Lung (tissue), 12 donors: ENCODE data around the gene HLA-DMB. TPM values are rescaled to one million over a fixed set of nuclear protein-coding genes. Genes with fewer than 3 reads are reported as not detected.

Experiments used
- ATAC-seq: fragments of 200-7000 bp; cut with Tn5 transposase; one replicate; pipeline ENCODE4 v1.9.1; 2020; ENCODE audit warnings: moderate number of reproducible peaks; ENCODE audit not compliant: insufficient read depth, low FRiP score
- DNase-seq, 3 donors: peaks; one replicate each; pipeline ENCODE4 v3.0.0-alpha.2; 2013 to 2017
- H3K27ac ChIP-seq, 2 donors: one replicate each; pipeline ENCODE4 v1.5.1; 2013; ENCODE audit warnings: mild to moderate bottlenecking in 2 of 2, moderate library complexity in 2 of 2, control low read depth in 1 of 2, inconsistent platforms in 1 of 2, low read depth in 1 of 2, low read length in 1 of 2
- H3K27me3 ChIP-seq, 3 donors: one replicate each; pipeline ENCODE4 v1.5.1; 2013; ENCODE audit warnings: low read length in 2 of 3; ENCODE audit not compliant: control insufficient read depth in 3 of 3, insufficient read depth in 3 of 3
- H3K36me3 ChIP-seq, 4 donors: one replicate each; pipeline ENCODE4 v1.5.1; 2013; ENCODE audit warnings: low read length in 4 of 4, mild to moderate bottlenecking in 1 of 4, moderate library complexity in 1 of 4; ENCODE audit not compliant: control insufficient read depth in 4 of 4, insufficient read depth in 4 of 4
- H3K4me1 ChIP-seq, 5 donors: one replicate each; pipeline ENCODE4 v1.5.1; 2013; ENCODE audit warnings: low read length in 5 of 5, mild to moderate bottlenecking in 2 of 5, moderate library complexity in 1 of 5; ENCODE audit not compliant: control insufficient read depth in 5 of 5, insufficient read depth in 5 of 5
- H3K4me3 ChIP-seq: one replicate; pipeline ENCODE4 v1.5.1; 2013; ENCODE audit warnings: mild to moderate bottlenecking, control low read depth, moderate library complexity
- H3K9ac ChIP-seq, 2 donors: one replicate each; pipeline ENCODE4 v1.5.1; 2013; ENCODE audit warnings: low read length in 2 of 2, control low read depth in 1 of 2; ENCODE audit not compliant: insufficient read depth in 1 of 2
- H3K9me3 ChIP-seq, 4 donors: one replicate each; pipeline ENCODE4 v1.5.1; 2013; ENCODE audit warnings: low read length in 3 of 4, mild to moderate bottlenecking in 1 of 4, moderate library complexity in 1 of 4; ENCODE audit not compliant: control insufficient read depth in 4 of 4, insufficient read depth in 3 of 4
- CTCF ChIP-seq: IDR thresholded peaks from 2 replicates; pipeline ENCODE4 v1.5.1; 2012; ENCODE audit warnings: mild to moderate bottlenecking; ENCODE audit errors: control extremely low read depth, extremely low read depth
- WGBS, 2 donors: extraction: QIAGEN DNeasy Blood & Tissue Kit; methylation state at CpG; one replicate each; pipeline ENCODE4 v1.1.7; 2013; 5-methylcytosine and 5-hydroxymethylcytosine counted together
- polyA plus RNA-seq, 2 donors: library from polyadenylated mRNA; stranded (reverse); fragments of 200-250 nt; gene quantifications; one replicate each; pipeline ENCODE4 v1.2.1, GENCODE V29; 2013
- total RNA-seq, 2 donors: library from RNA; depleted of rRNA in 1 of 2; stranded (reverse); fragments of >200 nt in 1 of 2; gene quantifications; one replicate each; pipeline ENCODE4 v1.2.1, GENCODE V29; 2014 to 2021
- donor health status: control.
- donor health status: control.
- donor health status: Bipolar disorder and iron deficiency.
- donor health status: healthy.
- donor health status: DM: yes; HTN: yes; CAD: no.

The HLA-DMB gene
- total and polyA plus RNA-seq, 4 donors: 42.3 to 76.7 (median 51.1) TPM

DNA sequence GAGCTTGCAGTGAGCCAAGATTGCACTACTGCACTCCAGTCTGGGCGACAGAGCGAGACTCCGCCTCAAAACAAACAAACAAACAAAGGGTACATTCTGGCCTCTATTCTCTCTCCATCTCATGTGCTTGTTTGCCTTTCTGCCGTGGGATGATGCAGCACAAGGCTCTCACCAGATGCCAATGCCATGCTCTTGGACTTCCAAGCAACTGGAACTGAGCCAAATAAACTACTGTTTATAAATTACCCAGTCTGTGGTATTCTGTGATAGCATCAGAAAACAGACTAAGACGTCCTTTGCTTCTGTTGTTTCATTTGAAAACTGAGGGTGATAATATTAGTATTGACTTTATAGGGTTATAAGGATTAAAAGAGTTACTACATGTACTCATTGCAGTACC lies 23.9 kb upstream of the HLA-DMB start:
- Histone ChIP-seq H3K27me3 (no peaks in the 10 kb centered on the region), H3K4me1 (peaks cover 0 to 28% (median 6%) of the 10 kb centered on the region in 5 donors), H3K27ac (no peak overlapping the region), H3K9ac (no peak overlapping the region), H3K9me3 (no peaks in the 10 kb centered on the region), H3K4me3 (no peak overlapping the region), H3K36me3 (peaks cover 0 to 4% (median 0%) of the 10 kb centered on the region in 4 donors)
- ATAC-seq: no peak
- DNase-seq: no peak
- WGBS, 2 donors: 79 to 87% methylated on average over 5 of the region's 5 CpGs
- TF ChIP-seq CTCF: no peak

GRCh38 chr6:32963866-32964265 lies 23.0 kb upstream of the HLA-DMB start:
- no peak for DNase-seq

GRCh38 chr6:32962213-32962826 lies 21.5 kb upstream of the HLA-DMB start:
- DNase-seq: no peak
- Histone ChIP-seq H3K4me3 (no peak overlapping the region), H3K9me3 (no peaks in the 10 kb centered on the region), H3K27me3 (no peaks in the 10 kb centered on the region), H3K4me1 (peaks cover 0 to 14% (median 6%) of the 10 kb centered on the region in 5 donors), H3K36me3 (no peaks in the 10 kb centered on the region), H3K27ac (no peak overlapping the region), H3K9ac (no peak overlapping the region)
- no peak for TF ChIP-seq CTCF
- 23 to 42% methylated on average over 1 of the region's 1 CpG for WGBS, 2 donors
- ATAC-seq: no peak

More at GRCh38 chr6:32963866-32964265, 23.0 kb upstream of the HLA-DMB start:
- WGBS, 2 donors: 54 to 67% methylated on average over 1 of the region's 1 CpG
- Histone ChIP-seq H3K9me3 (no peaks in the 10 kb centered on the region), H3K27ac (no peak overlapping the region), H3K9ac (no peak overlapping the region), H3K27me3 (no peaks in the 10 kb centered on the region), H3K4me1 (peaks cover 0 to 22% (median 6%) of the 10 kb centered on the region in 5 donors), H3K36me3 (no peaks in the 10 kb centered on the region), H3K4me3 (no peak overlapping the region)
- no peak for TF ChIP-seq CTCF
- ATAC-seq: no peak

- Histone ChIP-seq H3K4me1 (no peaks in the 10 kb centered on the region), H3K9ac (no peak overlapping the region), H3K27me3 (no peaks in the 10 kb centered on the region), H3K27ac (no peak overlapping the region), H3K9me3 (no peaks in the 10 kb centered on the region), H3K36me3 (no peaks in the 10 kb centered on the region), H3K4me3 (no peak overlapping the region)
- 94 to 98% methylated on average over 5 of the region's 5 CpGs for WGBS, 2 donors
- DNase-seq: no peak
- no peak for ATAC-seq
- no peak for TF ChIP-seq CTCF
Measured at GRCh38 chr6:32960563-32960962, 19.7 kb upstream of the HLA-DMB start.
